ENCODE measurements around the gene CMTM7.
A peak's percentile ranks its signal among the peaks of the same experiment; 100 is the strongest.
"Not testable (repeated sequence)": the region's sequence is repeated elsewhere in the genome, so short reads cannot be mapped to it uniquely, and the experiment has no call there.

CMTM7 gene

DNA sequence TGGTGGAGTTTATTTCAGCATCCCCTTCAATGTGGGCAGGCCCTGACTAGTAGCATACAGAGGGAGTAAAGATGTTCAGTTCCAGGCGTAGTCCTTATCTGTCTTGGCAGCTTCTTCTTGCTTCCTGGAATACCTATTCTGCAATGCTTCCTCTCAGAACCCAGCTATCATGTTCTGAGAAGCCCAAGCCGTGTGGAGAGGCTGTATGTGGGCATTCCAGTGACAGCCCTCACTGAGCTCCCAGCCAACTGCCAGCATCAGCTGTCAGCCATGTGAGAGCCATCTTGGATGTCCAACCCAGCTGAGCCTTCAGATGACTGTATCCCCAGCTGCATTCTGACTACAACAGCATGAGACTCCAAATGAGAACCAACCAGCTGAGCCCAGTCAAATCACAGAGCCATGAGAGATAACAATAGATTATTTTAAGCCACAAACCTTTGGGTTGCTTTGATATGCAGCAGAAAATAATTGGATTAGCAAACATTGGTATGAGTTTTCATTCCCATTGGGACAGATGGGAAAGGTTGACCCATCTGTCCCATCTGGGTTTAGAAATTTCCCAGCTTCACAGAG, 8.4 kb upstream of the CMTM7 start:
- no peak for DNase-seq

DNA sequence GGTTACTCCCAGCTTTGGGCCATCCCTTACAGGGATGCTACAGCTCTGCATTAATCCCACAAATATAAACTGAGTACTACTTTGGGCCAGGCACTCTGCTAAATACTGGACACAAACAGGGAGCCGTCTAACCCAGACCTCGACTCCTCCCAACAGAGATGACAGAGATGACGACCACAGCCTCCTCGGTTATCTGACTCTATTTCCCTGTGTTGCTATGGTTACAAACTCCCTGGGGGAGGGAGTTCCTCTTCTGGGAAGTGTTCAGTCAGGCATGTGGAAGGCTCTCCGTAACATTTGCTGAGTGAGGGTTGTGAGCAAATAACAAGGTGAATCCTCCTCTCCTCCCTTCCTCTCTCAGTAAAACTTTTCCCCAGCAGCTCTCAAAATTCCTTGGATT, 6.7 kb upstream of the CMTM7 start:
- no peak for DNase-seq

DNA sequence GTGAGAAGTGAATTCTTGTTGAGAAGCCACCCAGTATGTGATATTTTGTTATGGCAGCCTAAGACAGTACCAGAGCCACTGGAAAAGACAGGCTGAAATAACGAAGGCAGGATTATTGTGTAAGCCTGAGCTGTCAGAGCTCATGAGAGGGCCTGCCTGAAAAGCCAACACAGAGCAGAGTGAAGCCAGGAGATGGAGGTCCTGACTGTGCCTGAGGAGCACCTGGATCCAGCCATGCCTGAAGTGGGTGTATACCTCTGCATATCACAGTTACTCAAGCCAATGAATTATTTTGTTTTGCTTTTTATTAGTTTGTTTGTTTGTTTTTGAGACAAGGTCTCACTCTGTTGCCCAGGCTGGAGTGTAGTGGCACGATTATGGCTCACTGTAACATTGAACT, 4.1 kb upstream of the CMTM7 start:
- DNase-seq, result no peak

DNA sequence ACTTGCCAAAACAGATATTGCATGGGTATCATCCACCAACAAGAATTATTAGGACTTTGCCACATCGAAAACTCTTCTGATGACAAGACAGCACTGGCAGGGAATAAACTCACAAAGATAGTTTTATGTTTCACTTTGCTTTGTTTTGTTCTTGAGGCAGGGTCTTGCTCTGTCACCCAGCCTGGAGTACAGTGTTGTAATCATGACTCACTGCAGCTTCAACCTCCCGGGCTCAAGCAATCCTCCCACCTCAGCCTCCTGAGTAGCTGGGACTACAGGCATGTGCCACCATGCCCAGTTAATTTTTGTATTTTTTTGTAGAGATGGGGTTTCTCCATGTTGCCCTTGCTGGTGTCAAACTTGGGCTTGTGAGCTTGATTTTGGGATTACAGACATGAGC, 2.1 kb upstream of the CMTM7 start:
- not testable (repeated sequence) for DNase-seq

DNA sequence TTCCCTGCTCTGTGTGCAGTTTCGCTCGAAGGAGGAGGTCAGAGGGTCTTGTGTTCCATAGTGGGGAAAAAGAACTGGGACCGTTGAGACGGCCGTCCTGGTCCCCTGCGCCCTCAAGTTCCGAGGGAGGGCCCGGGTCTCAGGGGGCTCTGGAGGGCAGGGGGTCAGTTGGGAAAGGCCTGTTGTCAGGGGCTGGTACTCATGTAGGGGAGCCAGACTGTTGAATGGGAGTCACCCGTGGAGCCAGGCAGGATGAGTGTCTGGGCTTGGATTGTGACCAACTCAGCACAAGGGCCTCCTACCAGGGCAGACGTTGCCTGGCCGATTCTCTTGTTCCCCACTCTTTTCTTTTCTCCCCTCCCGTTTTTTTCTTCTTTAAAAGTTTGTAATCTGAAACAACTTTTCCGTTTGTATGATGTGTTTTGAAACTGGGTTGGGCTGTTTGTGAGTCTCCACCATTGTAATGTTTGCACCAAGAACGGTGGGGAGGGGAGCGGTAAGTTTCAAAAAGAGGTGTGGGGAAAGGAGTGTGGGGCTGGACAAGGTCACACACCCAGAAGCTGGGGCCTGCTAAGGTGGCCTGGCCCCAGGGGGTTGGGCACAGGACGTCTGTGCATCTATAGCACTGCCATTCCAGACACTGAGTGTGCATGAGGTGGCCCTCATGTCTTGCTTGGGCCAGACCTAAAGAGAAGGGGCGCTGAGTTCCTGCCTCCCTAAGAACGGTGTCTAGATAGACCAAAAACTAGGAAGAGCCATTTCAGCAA, 1.1 kb downstream of the CMTM7 start:
- DNase-seq, result peak; percentile 58 to 65

DNA sequence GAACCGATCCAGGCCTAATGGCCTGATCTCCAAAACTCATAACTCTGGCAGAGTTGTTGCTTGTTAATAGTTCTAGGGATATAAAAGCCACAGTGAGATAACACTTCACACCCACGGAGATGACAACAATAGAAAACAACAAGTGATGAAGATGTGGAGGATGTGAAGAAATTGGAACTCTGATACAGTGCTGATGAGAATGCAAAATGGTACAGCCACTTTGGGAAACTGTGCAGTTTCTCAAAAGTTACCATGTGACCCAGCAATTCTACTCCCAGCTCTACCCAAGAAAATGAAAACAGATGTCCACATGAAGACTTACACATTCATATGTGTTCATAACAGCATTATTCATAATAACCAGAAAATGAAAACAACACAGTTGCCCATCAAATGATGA, 3.8 kb downstream of the CMTM7 start:
- no peak for DNase-seq

DNA sequence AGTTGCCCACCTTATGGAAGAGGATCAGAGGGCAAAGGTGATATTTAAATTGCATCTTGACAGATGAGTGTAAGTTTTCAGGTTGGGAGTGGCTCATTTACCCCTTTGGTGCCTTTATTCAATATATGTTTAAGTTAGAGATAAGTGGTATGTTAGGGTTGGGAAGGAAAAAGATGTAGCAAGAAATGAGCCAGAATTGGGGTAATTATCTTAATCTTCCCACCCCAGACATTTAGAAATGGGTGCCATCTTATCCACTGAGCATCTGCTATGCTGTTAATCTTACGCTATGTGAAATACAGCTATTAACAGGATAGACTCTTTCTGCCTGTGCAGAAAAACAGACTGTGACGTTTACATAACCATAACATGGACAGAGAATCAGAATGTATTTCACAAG, 6.3 kb downstream of the CMTM7 start:
- DNase-seq, result no peak

DNA sequence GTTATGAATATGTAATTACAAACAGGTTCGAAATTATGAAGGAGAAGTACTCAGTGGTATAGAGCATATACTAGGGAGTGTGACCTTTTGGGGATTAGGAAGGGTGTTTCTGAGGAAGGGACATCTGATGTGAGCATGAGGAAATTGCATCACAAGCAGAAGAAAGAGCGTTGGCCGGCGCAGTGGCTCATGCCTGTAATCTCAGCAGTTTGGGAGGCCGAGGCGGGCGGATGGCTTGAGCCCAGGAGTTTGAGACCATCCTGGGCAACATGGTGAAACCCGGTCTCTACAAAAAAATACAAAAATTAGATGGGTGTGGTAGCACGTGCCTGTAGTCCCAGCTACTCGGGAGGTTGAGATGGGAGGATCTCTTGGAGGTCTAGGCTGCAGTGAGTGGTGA, 6.9 kb downstream of the CMTM7 start:
- no peak for DNase-seq

DNA sequence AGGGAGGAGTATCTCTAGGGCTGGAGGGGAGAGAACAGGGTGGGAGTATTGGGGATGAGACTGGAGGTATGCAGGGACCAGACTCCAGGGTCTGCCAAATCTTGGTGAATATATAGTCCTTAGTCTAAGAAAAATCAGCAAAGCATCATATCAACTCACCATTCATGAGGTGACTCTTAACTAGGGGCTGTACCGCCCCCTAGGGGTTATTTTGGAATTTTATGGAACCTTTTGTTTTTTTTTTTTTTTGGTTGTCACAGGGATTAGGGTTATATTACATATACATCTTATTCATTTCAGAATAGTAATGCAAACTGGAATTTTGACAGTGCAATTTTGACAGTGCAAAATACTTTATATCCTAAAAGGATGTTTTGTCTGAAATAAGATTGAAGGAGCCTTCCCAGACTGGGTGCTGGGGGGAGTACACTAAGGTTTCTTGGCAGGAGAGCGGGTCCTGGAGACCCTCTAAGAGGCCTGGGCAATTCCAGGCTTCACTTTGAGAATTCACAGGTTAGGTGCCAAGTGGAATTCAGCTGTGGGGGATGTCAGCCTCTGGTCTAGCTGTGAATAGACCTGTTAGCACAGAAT, 7.5 kb downstream of the CMTM7 start:
- DNase-seq, result peak in 1 of 2 experiments; percentile 23

DNA sequence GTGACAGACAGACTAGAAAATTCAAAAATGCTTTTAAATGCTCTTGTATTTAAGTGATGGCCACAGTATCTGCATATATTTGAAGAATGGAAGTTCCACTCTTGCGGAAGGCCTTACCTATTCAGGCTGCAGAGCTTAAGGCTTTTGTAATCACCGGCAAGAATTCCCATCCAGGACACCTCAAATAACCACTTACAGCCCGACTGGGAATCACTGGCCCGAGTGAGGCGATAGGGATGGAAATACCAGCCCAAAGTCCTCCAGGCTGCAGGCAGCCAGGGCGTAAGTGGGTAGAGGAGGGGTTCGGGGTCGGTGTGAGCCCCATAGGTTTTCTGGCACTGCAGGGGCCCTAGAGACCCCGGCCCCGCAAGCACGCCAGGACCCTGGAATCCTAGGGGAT, 9.5 kb downstream of the CMTM7 start:
- DNase-seq, result no peak

DNA sequence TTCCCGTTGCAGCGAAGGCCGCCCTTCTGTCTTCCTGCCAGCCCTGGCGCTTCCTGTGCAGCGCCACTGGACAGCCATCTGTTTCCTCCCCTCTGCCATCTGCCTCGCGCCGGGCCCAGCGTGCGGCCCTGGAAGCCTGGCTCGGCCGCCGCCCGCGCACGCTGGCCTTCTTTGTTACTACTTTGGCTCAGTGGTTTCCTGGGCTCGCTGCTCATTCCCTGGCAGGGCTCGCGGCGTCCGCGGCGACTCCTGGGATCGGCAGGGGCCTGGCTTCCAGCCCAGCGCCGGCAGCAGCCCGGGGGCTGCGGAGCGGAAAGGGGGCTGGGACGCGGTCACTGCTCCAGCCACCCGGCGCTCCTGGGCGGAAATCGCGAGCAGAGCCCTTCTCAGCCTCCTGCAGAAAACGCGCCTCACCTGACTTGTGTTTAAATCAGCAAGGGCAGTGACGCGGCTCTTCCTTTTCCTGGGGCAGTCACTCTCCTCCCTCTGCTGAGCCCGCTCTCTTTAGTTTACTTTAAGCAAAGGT, 10.0 kb downstream of the CMTM7 start:
- DNase-seq, result peak; percentile 70 to 72

DNA sequence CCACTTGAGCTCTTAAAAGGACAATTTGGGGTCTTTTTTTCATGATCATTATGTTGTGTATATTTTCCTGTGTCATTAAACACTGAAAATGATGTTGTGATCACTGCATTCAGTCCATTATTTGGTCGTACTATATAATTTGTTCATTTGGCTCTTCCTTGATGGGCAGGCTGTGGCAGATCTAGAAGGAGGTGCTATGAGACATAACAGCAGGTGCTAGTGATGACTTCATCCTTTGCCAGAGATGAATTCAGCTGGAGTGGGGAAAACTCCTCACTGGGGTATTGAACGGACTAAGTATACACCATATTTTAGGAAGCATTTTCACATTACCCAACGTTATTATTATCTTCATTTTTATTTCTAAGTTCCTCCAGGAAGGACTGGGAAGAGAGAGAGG, 12.0 kb downstream of the CMTM7 start:
- no peak for DNase-seq

DNA sequence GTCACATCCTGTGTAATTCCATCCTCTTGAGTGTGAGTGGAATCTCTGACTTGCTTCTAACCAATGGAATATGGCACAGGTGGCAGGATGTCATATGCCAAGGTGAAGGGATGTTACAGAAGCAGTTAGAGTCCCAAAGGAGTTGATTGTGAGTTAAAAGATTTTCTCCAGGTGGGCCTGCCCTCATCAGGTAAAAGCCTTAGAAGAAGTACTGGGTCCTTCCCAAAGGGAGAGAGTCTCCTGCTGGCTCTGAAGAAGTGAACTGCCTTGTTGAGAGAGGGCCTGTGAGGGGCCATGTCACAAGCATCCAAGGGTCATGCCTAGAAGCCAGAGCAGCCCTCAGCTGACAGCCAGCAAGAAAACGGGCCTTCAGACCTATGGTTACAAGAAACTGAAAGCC, 13.1 kb downstream of the CMTM7 start:
- DNase-seq, result peak in 1 of 2 experiments; percentile 13

DNA sequence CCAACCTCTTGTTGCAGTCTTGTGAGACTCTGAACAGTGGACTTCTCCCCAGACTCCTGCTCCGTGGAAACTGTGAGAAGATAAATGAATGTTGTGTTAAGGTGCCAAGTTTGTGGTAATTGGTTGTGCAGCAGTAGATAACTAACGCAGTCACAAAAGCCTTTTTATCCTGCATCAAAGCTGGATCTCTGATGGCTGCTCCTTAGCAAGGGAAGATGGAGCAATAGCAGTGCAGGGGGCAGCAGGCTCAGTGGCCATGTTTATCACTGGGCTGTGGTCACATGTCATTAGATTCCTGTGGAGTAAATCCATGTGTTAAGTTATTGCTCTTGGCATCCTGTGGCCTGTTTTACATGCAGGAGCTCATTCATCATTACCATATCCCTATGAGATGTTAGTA, 13.5 kb downstream of the CMTM7 start:
- DNase-seq, result peak in 1 of 2 experiments; percentile 4

DNA sequence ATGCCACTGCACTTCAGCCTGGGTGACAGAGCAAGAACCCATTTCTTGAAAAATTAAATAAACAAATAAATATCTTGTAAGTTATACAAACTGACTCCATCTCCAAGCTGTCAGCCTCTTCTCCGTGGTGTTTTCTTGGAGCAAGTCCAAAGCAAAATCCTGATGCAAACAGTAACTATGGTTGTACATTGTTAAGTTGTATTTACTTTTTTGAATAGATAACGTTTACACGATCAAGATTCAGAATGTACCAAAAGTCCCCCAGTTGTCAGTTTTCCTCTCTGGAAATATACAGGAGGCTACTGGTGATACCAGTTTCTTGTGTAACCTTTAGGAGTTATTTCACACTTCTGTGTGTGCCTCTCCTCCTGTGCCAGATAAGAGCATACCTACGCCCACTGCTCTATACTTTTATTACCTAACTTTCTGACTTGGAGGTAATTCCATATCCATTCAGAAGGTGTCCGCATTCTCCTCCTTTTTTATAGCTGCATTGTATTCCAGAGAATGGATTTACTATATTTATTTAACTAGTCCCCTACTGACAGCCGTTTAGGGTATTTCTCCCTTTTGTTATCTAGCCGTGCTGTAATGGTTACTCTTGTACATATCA, 14.2 kb downstream of the CMTM7 start:
- no peak for DNase-seq

DNA sequence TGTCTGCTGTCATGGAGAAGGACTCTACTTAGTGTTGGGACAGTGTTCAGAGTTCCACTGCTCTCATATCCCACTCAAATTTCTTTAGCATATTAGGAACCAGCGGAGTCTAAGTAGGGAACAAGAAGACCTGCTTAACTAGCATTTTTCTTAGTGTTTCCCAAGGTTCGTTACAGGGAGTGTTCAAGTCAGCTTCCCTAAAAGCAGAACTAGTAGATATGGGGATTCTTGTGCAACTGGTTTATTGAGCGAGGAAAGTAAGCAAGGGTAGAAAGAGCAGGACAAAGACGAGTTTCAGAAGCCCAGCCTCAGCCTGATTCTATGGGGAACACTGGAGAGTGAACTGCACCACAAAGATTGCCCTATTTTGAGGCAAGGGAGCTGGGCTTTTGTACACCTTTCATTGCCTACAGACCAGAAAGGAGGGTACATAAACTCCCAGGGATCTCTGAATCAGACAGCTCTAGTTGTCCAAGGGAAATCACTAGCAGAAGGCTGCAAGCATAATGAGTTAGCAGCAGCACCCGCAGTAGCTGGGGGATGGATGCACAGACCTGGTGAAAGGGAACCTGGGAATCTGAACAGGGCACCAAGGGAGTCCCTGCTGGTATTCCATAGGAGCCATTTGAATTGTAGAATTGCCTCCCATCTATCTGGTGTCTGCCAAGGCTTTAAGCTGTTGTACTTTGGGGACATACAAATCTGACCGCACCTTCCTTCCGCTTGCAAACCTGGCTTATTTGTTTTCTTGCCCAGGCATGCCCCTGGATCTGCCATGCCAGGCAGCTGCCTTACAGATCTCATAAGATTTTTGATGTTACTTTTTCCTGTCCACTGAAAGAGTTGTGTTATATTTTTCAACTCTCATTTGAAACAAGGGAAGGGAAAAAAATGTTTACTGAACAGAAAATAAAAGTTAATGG, 15.1 kb downstream of the CMTM7 start:
- peak in 1 of 2 experiments; percentile 13 for DNase-seq

DNA sequence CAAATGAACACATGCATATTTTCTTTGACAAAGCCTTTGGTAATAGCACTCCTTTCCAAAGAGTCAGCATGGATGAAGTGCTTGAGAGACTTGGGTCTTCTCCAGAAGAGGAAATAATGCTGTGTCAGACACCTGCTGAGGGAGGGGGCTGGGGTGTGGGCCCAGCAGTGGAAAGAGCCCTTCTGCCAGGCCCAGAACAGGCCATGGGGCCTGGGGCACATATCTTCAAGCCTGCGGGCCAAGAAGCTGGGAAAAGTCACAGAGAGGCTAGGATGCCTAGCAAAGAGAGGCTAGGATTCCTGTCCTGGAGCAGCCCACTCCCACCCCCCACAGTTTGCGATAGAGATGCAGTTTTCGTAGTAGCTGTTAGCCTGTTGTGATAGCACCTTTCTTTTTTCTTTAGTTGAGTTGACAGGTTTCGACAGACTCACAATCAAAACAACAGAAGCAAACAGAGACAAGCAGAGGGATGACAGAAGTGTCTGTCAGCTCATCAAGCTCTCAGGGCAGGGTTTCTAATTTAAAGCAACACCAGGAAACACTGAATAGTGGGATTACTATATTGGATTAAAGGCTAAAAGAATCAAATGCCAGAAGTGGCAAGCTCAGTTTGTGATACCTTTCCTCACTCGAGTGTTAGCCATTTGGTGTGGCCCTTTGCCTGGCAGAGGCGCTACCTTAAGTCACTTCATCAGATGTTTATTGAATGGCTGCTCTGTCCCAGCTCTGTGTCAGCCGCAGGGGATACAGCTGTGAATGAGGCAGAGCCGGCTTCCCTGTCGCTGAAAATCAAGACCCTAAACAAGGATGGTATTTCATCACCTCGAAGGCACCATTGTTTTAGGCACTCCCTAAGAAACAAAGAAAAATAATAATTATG, 19.0 kb downstream of the CMTM7 start:
- DNase-seq, result peak in 1 of 2 experiments; percentile 10

DNA sequence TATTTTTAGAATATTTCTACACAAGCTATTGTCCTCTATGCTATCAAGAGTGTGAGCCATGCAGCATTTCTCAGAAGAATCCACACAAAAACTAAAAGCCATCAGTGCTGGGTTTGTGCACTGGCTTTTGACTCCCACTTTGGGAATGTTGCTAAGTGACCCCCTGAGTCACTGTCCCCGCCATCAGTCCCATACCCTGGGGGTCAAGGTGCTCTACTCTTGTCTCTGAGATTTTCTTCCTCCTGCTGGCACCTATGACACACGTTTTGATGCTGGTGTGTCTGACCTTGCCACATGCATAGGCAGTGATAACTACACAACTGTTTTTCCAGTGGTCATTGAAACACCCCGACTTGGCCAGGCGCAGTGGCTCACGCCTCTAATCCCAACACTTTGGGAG, 19.8 kb downstream of the CMTM7 start:
- DNase-seq, result peak in 1 of 2 experiments; percentile 11

DNA sequence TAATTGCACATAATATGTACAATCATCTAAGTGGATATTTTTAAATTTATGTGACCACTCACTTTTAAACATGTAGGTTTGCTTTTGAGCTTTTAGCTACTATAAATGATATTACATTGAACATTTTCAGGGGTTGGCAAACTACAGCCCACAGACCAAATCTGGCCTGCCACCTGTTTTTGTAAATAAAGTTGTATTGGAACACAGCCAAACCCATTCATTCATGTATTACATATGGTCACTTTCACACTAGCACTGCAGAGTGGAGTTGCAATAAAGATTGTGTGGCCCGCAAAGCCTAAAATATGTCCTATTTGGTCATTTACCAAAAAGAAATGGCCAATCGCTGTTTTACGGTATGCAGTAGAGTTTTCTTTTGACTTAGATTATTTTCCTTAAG, 21.2 kb downstream of the CMTM7 start:
- no peak for DNase-seq

DNA sequence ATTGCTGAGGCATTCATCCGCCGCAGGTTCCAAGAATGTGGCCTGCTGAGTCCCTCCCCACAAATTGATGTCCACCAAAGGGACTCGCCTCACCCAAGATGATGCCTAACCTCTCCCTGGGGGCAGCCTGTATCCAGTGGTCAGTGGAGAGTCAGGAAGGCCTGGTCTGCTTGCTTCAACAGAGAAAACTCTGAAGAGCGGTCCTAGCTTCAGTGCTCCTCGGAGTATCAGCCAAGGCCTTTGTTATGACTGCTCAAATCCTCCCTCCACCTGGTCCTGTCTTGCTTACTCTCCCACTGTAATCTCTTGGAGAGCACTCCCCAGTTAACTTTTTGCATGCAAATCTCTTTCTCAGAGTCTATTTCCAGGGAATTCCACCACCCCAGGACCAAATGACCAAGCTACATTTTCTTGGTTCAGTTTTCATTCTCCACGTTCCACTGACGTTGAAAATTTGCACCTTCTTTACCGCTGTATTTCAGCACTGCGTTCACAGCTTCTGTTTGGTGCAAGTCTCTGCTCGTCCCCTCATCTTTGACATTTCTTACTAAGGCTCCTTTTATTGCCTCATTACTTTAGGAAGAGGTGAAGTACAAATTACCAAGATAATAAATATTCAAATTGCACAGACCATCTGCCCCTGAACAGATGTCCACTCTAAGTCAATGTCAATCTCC, 22.3 kb downstream of the CMTM7 start:
- DNase-seq, result peak in 1 of 2 experiments; percentile 13

All from activated T-cell treated with anti-CD3 and anti-CD28 coated beads, Interleukin-2, amount 50 U/mL, for 48 hours (primary cell).